ENCODE measurements around the gene FASN.

FASN gene

GRCh38 chr17:82086941-82087906, 10.8 kb downstream of the FASN start:
- DNase-seq = no peak

- DNase-seq = no peak
Observed at GRCh38 chr17:82085931-82086764, 11.9 kb downstream of the FASN start.

- no peak for DNase-seq
Observed at GRCh38 chr17:82085031-82085861, 12.8 kb downstream of the FASN start.

GRCh38 chr17:82084373-82085030, 13.5 kb downstream of the FASN start:
- no peak for DNase-seq

GRCh38 chr17:82083533-82084359, 14.3 kb downstream of the FASN start:
- no peak for DNase-seq

- no peak for DNase-seq
Observed at GRCh38 chr17:82083009-82083408, 15.0 kb downstream of the FASN start.

- no peak for DNase-seq
Observed at GRCh38 chr17:82082456-82082855, 15.6 kb downstream of the FASN start.

- DNase-seq = no peak
Observed at GRCh38 chr17:82081966-82082365, 16.1 kb downstream of the FASN start.

- no peak for DNase-seq
Observed at GRCh38 chr17:82081546-82081945, 16.5 kb downstream of the FASN start.

- no peak for DNase-seq
Observed at GRCh38 chr17:82080789-82081464, 17.1 kb downstream of the FASN start.

GRCh38 chr17:82080048-82080788, 17.8 kb downstream of the FASN start:
- DNase-seq = no peak

- no peak for DNase-seq
Observed at GRCh38 chr17:82079001-82079677, 18.9 kb downstream of the FASN start.

- no peak for DNase-seq
Observed at GRCh38 chr17:82078433-82078832, 19.6 kb downstream of the FASN start.

GRCh38 chr17:82077617-82078358, 20.2 kb downstream of the FASN start:
- DNase-seq = no peak

- DNase-seq = no peak
Observed at GRCh38 chr17:82076785-82077591, 21.0 kb downstream of the FASN start.

GRCh38 chr17:82076018-82076784, 21.8 kb downstream of the FASN start:
- DNase-seq = no peak

- no peak for DNase-seq
Observed at GRCh38 chr17:82073446-82073845, 24.6 kb downstream of the FASN start.
